IPS-15b (cell line): ENCODE measurements around the gene PHTF2.
"Not testable (repeated sequence)": the region's sequence is repeated elsewhere in the genome, so short reads cannot be mapped to it uniquely, and the experiment has no call there.

Experiments
- H3K27me3 ChIP-seq: one replicate; pipeline ENCODE4 v1.6.1; 2013; ENCODE audit warnings: low read length; ENCODE audit not compliant: control insufficient read depth, insufficient read depth
- H3K36me3 ChIP-seq: one replicate; pipeline ENCODE4 v1.6.1; 2013; ENCODE audit warnings: low read length; ENCODE audit not compliant: control insufficient read depth, insufficient read depth
- H3K4me1 ChIP-seq: one replicate; pipeline ENCODE4 v1.6.1; 2013; ENCODE audit warnings: mild to moderate bottlenecking, low read length; ENCODE audit not compliant: control insufficient read depth, insufficient read depth
- H3K4me3 ChIP-seq: one replicate; pipeline ENCODE4 v1.5.1; 2013; ENCODE audit warnings: low read depth, low read length
- H3K9ac ChIP-seq: one replicate; pipeline ENCODE4 v1.6.1; 2013; ENCODE audit warnings: low read depth, mild to moderate bottlenecking, low read length
- H3K9me3 ChIP-seq: one replicate; pipeline ENCODE4 v1.6.1; 2013; ENCODE audit warnings: mild to moderate bottlenecking, low read length; ENCODE audit not compliant: control insufficient read depth, insufficient read depth

Gene PHTF2

GRCh38 chr7:77836425-77836824, 37.9 kb downstream of the PHTF2 start:
- not testable (repeated sequence) for H3K9ac ChIP-seq, H3K4me1 ChIP-seq, H3K9me3 ChIP-seq, H3K27me3 ChIP-seq, H3K36me3 ChIP-seq, H3K4me3 ChIP-seq

DNA sequence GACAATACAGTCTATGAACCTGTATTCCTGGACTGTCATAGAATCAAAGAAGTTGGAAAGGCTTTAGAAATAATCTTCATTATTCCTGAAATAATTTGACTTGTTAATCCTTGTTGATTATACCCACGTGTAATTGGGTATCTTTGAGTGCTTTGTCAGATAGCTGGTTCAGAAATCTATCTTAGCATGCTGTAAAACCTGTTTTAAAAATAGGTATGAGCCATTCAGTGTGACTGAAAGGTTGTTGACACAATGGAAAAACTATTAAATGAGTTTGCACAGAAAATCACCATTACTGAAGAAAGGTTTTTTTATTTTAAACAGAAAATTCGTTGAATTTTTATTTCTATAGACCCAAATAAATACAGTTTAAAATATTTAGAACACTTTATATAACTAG, 38.7 kb downstream of the PHTF2 start:
- no peak overlapping the region for H3K9ac ChIP-seq
- peaks cover 3% of the 10 kb centered on the region for H3K4me1 ChIP-seq
- H3K4me3 ChIP-seq: no peak overlapping the region
- no peaks in the 10 kb centered on the region for H3K9me3 ChIP-seq
- H3K36me3 ChIP-seq: no peaks in the 10 kb centered on the region
- no peaks in the 10 kb centered on the region for H3K27me3 ChIP-seq

DNA sequence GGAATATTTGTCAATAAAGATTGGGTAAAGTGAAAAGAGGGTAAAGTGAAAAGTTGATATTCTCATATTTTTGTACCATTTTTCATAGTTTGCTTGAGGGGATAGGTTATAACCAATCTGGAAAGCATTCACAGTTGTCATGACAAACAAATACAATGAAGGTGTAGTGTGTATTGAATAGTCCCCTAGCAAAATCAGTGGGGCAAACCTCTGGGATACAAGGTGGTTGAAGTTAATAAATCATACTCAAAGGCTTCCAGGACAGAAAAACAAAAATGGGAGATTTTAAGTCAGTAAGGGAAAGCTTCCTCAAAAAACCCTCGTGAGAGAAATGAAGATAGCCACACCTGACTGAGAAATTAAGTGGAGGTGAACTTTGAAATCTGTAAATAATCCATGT, 39.4 kb downstream of the PHTF2 start:
- H3K9ac ChIP-seq: no peak overlapping the region
- H3K4me1 ChIP-seq: peaks cover 3% of the 10 kb centered on the region
- H3K4me3 ChIP-seq: no peak overlapping the region
- no peaks in the 10 kb centered on the region for H3K36me3 ChIP-seq
- no peaks in the 10 kb centered on the region for H3K9me3 ChIP-seq
- H3K27me3 ChIP-seq: no peaks in the 10 kb centered on the region

DNA sequence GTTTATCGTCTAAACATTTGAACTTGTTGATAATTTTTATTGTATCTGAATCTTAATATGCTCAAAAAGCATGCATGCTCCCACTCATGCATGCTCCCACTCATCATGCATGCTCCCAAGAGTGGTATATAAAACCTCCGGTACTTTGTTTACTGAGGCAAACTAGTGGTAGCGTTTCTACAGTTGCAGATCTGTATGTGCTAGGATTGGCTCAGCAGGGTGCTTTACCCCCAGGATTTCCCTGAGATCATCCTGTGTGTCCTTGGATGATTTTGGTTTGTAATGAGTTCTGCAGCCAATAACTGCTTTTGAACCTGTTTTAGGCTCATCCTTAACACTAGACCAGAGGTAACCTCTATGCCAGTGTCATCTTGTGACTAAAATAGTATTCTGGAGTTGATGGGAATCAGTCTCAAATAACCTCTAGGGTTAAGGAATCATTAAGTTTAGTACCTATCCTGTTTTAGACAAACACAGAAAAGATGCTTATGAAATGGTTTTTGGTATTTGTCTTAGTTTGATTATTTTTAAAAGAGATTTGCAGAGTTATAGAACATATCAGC, 40.4 kb downstream of the PHTF2 start:
- Histone ChIP-seq H3K9ac (no peak overlapping the region), H3K36me3 (no peaks in the 10 kb centered on the region), H3K27me3 (no peaks in the 10 kb centered on the region), H3K4me3 (no peak overlapping the region), H3K9me3 (no peaks in the 10 kb centered on the region), H3K4me1 (peaks cover 3% of the 10 kb centered on the region)

DNA sequence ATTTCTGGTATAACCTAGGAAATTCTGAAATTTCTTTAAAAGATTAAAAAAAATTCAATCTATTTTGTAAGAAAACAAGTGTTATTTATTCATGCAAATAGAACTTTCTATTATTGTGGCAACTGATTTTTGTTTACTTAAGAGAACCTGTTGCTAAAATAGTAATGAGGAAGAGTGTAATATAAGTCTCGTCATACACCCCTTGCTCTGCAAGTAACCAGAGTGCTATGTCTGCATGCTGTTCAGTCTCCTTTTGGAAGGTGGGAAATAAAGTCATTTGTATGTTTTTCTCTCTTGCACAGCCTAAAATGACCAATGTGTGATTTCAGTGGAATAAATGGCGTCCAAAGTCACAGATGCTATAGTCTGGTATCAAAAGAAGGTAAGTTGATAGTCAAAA, 41.3 kb downstream of the PHTF2 start:
- Histone ChIP-seq H3K9ac (no peak overlapping the region), H3K36me3 (no peaks in the 10 kb centered on the region), H3K4me3 (no peak overlapping the region), H3K9me3 (no peaks in the 10 kb centered on the region), H3K4me1 (no peaks in the 10 kb centered on the region), H3K27me3 (no peaks in the 10 kb centered on the region)

GRCh38 chr7:77843194-77843593, 44.6 kb downstream of the PHTF2 start:
- H3K9ac ChIP-seq: no peak overlapping the region
- H3K36me3 ChIP-seq: no peaks in the 10 kb centered on the region
- H3K4me1 ChIP-seq: no peaks in the 10 kb centered on the region
- no peaks in the 10 kb centered on the region for H3K9me3 ChIP-seq
- no peak overlapping the region for H3K4me3 ChIP-seq
- H3K27me3 ChIP-seq: no peaks in the 10 kb centered on the region

- Histone ChIP-seq H3K36me3 (no peaks in the 10 kb centered on the region), H3K27me3 (no peaks in the 10 kb centered on the region), H3K9ac (no peak overlapping the region), H3K4me1 (no peaks in the 10 kb centered on the region), H3K4me3 (no peak overlapping the region), H3K9me3 (no peaks in the 10 kb centered on the region)
Measured at GRCh38 chr7:77846317-77847092, 47.9 kb downstream of the PHTF2 start.

- Histone ChIP-seq H3K36me3 (no peaks in the 10 kb centered on the region), H3K9me3 (no peaks in the 10 kb centered on the region), H3K4me1 (no peaks in the 10 kb centered on the region), H3K9ac (no peak overlapping the region), H3K4me3 (no peak overlapping the region), H3K27me3 (no peaks in the 10 kb centered on the region)
Measured at GRCh38 chr7:77855371-77856083, 57.0 kb downstream of the PHTF2 start.

GRCh38 chr7:77858278-77858677, 59.7 kb downstream of the PHTF2 start:
- no peaks in the 10 kb centered on the region for H3K36me3 ChIP-seq
- H3K27me3 ChIP-seq: no peaks in the 10 kb centered on the region
- no peak overlapping the region for H3K9ac ChIP-seq
- peaks cover 8% of the 10 kb centered on the region for H3K4me1 ChIP-seq
- H3K9me3 ChIP-seq: no peaks in the 10 kb centered on the region
- no peak overlapping the region for H3K4me3 ChIP-seq

DNA sequence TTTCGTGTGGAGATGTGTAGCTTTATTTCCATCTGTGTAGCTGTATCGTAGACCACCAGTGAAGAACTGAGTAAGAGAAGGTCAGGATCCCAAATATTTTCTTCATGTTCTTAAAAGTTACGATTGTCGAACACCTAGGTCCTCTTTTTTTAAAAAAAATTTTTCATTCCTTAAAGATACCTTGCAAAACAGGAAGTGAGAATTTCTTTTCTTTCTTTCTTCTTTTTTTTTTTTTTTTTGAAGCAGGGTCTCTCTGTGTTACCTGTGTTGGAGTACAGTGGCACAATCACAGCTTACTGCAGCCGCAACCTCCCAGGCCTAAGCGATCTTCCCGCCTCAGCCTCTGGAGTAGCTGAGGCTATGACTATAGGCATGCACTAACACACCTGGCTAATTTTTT, 60.8 kb downstream of the PHTF2 start:
- peaks cover 8% of the 10 kb centered on the region for H3K4me1 ChIP-seq
- no peaks in the 10 kb centered on the region for H3K9me3 ChIP-seq
- no peak overlapping the region for H3K9ac ChIP-seq
- no peaks in the 10 kb centered on the region for H3K36me3 ChIP-seq
- H3K4me3 ChIP-seq: no peak overlapping the region
- H3K27me3 ChIP-seq: no peaks in the 10 kb centered on the region

- H3K36me3 ChIP-seq: no peaks in the 10 kb centered on the region
- H3K4me3 ChIP-seq: no peak overlapping the region
- H3K9ac ChIP-seq: no peak overlapping the region
- no peaks in the 10 kb centered on the region for H3K9me3 ChIP-seq
- peaks cover 8% of the 10 kb centered on the region for H3K4me1 ChIP-seq
- no peaks in the 10 kb centered on the region for H3K27me3 ChIP-seq
Measured at GRCh38 chr7:77862691-77863090, 64.1 kb downstream of the PHTF2 start.

DNA sequence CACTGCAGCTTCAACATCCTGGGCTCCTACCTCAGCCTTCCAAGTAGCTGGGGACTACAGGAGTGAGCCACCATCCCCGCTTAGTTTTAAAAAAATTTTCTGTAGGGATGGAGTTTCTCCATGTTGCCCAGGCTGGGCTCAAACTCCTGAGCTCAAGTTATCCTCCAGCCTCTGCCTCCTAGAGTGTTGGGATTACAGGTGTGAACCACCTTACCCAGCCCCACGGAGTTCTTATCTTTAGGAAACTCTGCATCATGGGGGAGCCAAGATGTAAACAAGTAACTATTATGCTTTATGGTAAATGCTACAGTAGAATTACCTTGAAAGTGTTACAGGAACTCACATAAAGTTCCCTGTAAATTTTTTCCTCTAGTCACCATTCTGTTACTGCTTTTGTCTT, 65.3 kb downstream of the PHTF2 start:
- H3K4me1 ChIP-seq: peaks cover 8% of the 10 kb centered on the region
- H3K9me3 ChIP-seq: no peaks in the 10 kb centered on the region

More for the DNA sequence above, 65.3 kb downstream of the PHTF2 start:
- H3K36me3 ChIP-seq: no peaks in the 10 kb centered on the region
- no peak overlapping the region for H3K4me3 ChIP-seq
- no peak overlapping the region for H3K9ac ChIP-seq
- no peaks in the 10 kb centered on the region for H3K27me3 ChIP-seq
